B cell (primary cell): ENCODE measurements around the gene MAP10.

Experiments used
- EZH2 ChIP-seq: IDR thresholded peaks from 2 replicates; pipeline ENCODE4 v1.6.1; 2012; ENCODE audit warnings: borderline replicate concordance, low read depth, mild to moderate bottlenecking, moderate library complexity, low read length; ENCODE audit not compliant: insufficient read depth, poor library complexity, severe bottlenecking
- TF ChIP-seq, protein P1 (sequence below): fragments of 200-600 bp; IDR thresholded peaks from one replicate; pipeline ENCODE4 v1.8.0; 2022; ENCODE audit warnings: antibody characterized with exemption, mild to moderate bottlenecking

DNA sequence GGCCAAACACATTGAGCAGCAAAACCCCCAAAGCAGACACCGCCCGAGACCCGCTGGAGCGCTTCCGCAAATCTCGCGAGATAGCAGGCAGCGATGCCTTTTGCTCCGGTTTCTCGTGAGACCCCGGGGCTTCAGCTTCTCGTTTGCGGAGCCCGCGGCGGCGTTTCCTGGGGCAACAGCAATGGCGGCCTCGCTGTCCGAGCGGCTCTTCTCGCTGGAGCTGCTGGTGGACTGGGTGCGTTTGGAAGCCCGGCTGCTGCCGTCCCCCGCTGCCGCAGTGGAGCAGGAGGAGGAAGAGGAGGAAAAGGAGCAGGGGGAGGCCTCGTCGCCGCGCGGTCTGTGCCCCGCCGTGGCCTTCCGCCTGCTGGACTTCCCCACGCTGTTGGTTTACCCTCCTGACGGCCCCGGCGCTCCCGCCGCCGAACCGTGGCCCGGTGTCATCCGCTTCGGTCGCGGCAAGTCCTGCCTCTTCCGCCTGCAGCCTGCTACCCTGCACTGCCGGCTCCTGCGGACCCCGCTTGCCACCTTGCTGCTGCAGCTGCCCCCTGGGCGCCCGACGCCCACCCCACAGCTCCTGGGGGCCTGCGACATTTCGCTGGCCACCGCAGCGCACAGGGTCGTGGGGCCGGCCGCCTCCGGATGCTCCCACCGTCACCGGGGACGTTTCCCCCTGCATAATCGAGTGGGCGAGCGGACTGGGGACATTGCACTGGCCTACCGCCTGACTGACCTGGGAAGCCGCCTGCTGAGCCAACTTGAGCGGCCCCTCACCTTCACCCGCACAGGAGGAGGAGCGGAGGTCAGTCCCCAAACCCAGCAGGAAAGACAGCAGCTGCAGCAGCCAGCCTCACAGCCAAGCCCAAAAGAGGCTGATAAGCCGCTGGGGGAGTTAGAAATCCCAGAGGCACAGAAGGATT, at the start of gene MAP10:
- TF ChIP-seq, protein P1, sequence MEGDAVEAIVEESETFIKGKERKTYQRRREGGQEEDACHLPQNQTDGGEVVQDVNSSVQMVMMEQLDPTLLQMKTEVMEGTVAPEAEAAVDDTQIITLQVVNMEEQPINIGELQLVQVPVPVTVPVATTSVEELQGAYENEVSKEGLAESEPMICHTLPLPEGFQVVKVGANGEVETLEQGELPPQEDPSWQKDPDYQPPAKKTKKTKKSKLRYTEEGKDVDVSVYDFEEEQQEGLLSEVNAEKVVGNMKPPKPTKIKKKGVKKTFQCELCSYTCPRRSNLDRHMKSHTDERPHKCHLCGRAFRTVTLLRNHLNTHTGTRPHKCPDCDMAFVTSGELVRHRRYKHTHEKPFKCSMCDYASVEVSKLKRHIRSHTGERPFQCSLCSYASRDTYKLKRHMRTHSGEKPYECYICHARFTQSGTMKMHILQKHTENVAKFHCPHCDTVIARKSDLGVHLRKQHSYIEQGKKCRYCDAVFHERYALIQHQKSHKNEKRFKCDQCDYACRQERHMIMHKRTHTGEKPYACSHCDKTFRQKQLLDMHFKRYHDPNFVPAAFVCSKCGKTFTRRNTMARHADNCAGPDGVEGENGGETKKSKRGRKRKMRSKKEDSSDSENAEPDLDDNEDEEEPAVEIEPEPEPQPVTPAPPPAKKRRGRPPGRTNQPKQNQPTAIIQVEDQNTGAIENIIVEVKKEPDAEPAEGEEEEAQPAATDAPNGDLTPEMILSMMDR, result no peak
- TF ChIP-seq EZH2, result no peak
